Activated CD4-positive, alpha-beta T cell treated with anti-CD3 and anti-CD28 coated beads, Interleukin-10, Interleukin-2, amounts not matched to agents 100 ng/mL and 50 ng/mL, durations not matched to agents 16 hours and 8 hours (primary cell): ENCODE results near the gene KCNQ1.

Experiments used
- DNase-seq: peaks from one replicate; pipeline ENCODE4 v3.0.0-alpha.2; 2020

The KCNQ1 gene

DNA sequence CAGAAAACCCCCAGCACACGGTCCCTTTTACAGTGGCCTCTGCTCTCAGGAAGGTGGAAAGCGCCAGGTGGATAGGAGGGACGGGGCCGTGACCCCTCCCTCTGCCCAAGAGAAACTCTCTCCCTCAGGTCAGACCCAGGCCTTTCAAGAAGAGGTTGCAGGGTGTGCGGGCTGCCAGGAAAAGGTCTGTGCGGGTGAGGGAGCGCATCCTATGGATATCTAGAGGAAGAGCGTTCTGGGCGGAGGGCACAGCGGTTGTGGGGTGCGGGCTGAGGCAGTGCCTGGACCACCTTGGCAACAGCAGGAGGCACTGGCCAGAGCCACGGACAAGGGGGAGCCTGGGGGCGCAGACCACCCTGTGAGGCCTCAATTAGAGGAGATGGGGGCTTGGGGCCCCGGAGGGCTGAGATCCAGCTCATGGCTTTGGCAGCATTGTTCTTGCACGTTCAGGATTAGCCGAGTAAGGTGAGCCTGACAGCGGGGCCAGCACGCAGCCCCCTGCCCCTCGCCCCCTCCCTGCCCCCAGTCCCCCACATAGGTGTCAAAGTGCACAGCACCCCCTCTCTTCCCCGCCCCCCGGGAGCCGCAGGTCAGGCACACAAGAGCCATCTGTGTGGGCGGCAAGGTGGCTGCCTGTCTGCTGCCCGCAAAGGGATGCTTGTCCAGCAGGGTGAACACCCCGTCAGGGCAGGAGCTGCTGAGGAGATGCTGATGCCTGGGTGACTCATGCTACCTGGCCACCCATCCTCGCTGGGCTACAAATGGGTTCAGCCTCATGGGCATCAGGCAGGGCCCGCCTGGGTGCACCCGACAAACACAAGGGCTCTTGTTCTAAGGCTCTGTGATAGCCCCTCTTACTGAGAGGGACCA lies 347.8 kb downstream of the KCNQ1 start:
- DNase-seq = no peak

DNA sequence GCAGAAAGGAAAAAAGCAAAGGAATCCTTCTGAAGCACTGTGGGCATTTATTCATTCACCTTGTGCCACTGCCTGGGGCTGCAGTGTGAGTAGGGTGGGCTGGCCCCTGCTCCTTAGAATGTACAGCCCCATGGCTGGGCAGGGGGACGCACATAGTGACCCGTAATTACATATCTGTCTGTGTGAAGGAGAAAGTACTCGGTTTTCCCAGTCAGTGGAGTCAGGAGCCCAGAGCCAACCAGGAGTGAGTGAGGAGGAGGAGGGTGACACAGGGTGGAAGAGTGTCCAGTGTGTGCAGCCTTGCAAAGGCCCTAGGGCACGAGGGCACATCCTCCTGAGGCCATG lies 348.9 kb downstream of the KCNQ1 start:
- DNase-seq = no peak

GRCh38 chr11:2794046-2794967 lies 349.5 kb downstream of the KCNQ1 start:
- DNase-seq = no peak

- no peak for DNase-seq
Observed at GRCh38 chr11:2794968-2795322, 350.1 kb downstream of the KCNQ1 start.

- DNase-seq = no peak
Observed at GRCh38 chr11:2795491-2795991, 350.7 kb downstream of the KCNQ1 start.

- no peak for DNase-seq
Observed at GRCh38 chr11:2796091-2796490, 351.3 kb downstream of the KCNQ1 start.

DNA sequence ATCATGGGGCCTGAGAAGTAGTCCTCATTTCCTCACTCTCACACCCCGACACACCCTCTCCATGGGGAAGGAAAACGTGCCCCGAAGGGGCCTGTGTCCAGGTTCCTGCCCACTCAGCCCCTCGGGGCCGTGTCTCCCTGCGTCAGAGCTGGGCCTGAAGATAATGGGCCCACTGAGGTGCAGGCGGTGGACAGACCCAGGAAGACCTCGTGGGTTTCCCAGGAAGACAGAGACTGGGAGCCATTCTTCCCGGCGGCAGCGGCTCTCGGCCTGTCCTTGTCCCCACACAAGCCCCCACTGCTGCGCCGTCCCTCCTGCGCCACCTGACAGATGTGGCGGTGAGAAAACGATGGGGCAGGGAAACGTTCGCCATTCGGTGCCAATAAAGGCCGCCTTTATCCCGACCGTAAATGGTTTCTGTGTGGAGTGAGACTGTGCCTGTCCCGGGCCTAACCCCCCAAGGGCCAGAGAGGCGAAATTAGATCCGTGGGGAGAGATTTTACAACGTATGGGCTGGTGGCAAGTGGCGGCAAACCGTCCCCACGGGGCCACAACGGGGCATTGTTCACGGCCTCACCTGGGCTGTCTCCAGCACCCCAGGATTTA lies 351.8 kb downstream of the KCNQ1 start:
- DNase-seq = no peak

- no peak for DNase-seq
Observed at GRCh38 chr11:2797121-2797711, 352.4 kb downstream of the KCNQ1 start.

GRCh38 chr11:2797741-2798361 lies 353.0 kb downstream of the KCNQ1 start:
- no peak for DNase-seq

DNA sequence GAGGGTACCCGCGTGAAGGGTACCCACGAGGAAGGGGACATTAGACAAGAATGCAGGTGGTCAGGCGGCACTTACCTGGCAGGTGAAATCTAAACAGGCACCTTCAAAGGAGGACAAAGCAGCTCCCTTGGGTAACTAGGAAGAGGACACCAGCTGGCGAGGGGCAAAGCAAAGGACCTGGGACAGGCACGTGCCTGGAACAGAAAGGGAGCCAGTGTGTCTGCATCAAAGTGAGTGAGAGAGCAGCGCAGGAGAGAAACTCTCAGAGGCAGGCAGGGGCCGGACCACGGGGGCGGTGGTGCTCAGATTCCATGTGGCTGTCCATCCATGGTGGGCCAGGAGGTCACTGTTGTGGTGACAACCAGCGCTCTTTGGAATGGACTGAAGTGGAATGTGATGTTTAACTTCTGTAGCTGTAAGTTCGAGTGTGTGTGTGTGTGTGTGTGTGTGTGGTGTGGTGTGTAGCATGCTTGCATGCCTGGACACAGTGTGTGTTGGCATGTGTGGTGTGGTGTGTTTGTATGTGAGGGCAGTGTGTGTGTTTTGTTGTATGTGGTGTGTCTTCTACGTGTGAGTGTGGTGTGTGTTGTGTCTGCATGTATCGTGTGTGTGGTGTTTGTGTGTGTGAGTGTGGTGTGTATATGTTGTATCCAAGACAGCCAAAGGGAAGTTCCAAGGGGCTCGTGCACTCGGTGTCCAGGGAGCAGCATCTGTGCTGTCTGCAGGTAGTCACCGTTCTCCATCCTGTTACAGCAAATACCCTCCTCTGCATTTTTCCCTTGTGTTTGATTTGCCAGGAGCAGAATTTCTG lies 354.3 kb downstream of the KCNQ1 start:
- DNase-seq = no peak

DNA sequence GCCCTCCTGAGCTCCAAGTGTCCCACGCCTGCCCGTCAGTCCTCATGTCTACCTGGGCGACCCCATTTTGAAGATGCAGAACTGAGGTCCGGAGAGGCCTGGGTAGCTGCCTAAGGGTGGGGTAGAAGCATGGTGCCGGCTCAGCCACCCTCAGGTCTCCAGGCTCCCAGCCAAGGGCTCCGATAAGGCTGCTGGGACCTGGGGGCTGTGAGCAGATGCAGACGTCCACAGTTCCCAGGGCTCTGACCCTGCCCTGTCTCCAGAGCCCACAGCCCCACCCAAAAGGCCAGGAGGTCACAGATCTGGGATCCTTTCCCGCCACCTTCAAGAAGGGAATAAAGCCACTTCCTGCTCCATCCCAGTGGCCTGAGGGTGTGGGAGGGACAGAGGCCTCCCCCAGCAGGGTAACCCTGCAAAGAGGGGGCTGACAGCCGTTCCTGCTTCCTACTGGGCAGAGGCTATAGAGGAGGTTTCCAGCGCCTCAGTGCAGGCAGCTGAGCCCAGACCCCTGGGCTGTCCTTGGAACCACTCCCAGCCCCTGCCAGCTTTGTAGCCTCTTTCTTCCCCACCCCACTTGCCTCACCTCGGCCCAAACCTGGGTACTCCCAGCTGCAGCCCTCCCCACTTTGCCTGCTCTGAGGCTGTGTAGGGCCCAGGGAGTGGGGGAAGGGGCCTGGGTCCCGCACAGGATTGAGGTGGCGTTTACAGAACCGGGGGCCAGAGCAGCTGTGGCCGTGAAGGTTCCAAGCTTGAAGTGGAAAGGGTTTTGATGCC lies 355.3 kb downstream of the KCNQ1 start:
- DNase-seq = no peak

DNA sequence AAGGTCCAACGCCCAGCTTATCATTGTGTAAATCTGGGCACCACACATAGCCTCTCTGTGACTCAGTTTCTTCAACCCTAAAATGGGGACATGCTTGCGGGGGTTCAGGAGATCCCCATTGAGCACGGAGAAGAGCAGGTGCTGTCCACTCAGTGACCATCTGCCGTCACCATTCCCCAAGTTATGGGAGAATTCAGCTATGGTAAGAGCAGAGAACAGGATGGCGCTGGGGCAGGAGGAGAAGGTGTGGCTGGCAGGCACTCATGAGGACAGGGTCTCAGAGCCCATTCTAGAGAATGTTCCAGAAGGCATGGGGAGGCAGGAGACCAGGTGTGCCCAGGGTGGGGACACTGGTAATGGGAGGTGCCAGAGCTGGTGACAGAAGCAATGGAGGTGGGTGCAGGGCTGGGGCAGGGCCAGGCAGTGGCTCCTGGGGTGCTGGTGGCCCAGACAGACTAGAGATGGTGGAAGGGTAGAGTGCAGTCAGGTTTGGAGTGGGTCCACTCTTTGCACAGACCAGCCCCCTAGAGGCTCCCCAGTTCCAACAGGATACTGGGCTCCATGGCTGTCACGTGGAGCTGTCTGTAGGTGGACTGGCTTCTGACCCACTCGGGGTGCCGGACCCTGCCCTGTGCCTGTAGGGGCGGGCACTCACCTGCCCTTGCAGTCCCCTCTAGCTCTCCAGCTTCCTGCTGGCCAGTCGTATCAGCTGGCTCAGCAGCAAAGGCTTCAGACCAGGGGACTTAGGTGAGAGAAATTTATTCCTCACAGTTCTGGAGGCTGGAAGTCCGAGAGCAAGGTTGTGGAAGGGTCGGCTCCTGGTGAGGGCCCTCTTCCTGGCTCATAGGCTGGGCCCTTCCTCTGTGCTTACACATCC lies 356.1 kb downstream of the KCNQ1 start:
- DNase-seq = no peak

- no peak for DNase-seq
Observed at GRCh38 chr11:2801711-2802388, 357.0 kb downstream of the KCNQ1 start.

DNA sequence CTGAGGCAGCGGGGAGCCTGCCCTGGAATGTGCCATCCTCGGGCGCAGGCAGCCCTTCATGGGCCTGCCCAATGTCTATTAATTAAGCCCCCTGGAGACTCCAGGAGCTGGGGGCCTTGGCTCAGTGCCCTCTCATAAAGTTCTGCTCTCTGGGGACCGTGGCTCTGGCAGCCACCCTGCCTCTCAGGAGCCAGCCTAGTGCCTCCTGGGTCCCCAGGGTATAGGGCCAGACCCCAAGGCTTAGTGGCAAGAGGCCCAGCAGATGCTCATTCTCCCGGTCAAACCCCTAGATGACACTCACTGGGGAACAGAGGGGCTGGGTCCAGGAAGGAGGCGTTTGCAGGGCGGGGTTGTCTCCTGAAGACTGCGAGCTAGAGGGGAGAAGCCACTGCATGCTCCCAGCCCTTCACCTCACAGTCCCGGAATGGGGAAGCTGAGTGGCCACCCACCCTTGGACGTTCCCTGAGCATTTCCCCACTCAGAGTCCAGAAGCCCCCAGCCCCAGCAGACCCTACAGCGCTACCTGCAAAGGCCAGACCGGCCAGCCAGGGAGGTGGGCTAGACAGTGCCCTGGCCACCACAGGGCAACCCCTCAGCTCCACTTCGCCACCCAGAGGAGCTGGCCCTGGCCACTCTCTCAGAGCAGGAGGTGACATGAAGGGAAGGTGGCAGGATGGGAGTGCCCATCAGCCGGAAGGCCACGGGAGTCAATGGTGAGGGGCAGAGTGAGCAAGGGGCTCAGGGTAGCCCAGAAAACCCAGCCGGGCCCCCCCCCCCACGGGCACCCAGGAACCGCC lies 357.8 kb downstream of the KCNQ1 start:
- no peak for DNase-seq

GRCh38 chr11:2803186-2804091 lies 358.6 kb downstream of the KCNQ1 start:
- DNase-seq = no peak

GRCh38 chr11:2804189-2804588 lies 359.4 kb downstream of the KCNQ1 start:
- DNase-seq = no peak

GRCh38 chr11:2804701-2805387 lies 360.0 kb downstream of the KCNQ1 start:
- DNase-seq = no peak
